Ovary (tissue), 3 donors: ENCODE results near the gene MMP3.

Source experiments
- CTCF ChIP-seq, 3 donors: fragments of 450-650 bp in 2 of 3; fragments of 200-600 bp in 1 of 3; IDR thresholded peaks; one replicate each; pipeline versions ENCODE4 v1.5.1 to v1.8.0; 2016 to 2022; ENCODE audit warnings: antibody characterized with exemption in 3 of 3, mild to moderate bottlenecking in 1 of 3
- POLR2A ChIP-seq: fragments of 450-650 bp; IDR thresholded peaks from one replicate; pipeline ENCODE4 v1.6.1; 2017; ENCODE audit warnings: antibody characterized with exemption, mild to moderate bottlenecking, moderate library complexity
- donor health status: DM: no; HTN: no; CAD: no.

GRCh38 chr11:102794382-102794781 lies 49.0 kb downstream of the MMP3 start:
- TF ChIP-seq POLR2A, result no peak
- no peak for TF ChIP-seq CTCF (IDR thresholded peaks at IDR 0.05)
